ENCODE measurements around the gene FNDC3B.
A peak's percentile ranks its signal among the peaks of the same experiment; 100 is the strongest.

Gene FNDC3B

GRCh38 chr3:172103724-172104123 lies 64.3 kb downstream of the FNDC3B start:
- in situ Hi-C loops (cut with MboI; ENCODE audit: low pct_unique_long_range_greater_than_20kb, low sequenced_read_pairs), result no loop called here
- no peak for DNase-seq

GRCh38 chr3:172104471-172105072 lies 65.2 kb downstream of the FNDC3B start:
- in situ Hi-C loops (cut with MboI; ENCODE audit: low pct_unique_long_range_greater_than_20kb, low sequenced_read_pairs), result no loop called here
- no peak for DNase-seq

- no peak for DNase-seq
- in situ Hi-C loops (cut with MboI; ENCODE audit: low pct_unique_long_range_greater_than_20kb, low sequenced_read_pairs), result no loop called here
Observed at GRCh38 chr3:172106037-172106954, 66.9 kb downstream of the FNDC3B start.

GRCh38 chr3:172106989-172107388 lies 67.6 kb downstream of the FNDC3B start:
- DNase-seq, result peak; percentile 96
- in situ Hi-C loops (cut with MboI; ENCODE audit: low pct_unique_long_range_greater_than_20kb, low sequenced_read_pairs), result no loop called here

GRCh38 chr3:172107403-172107802 lies 68.0 kb downstream of the FNDC3B start:
- DNase-seq, result no peak
- in situ Hi-C loops (cut with MboI; ENCODE audit: low pct_unique_long_range_greater_than_20kb, low sequenced_read_pairs), result no loop called here

GRCh38 chr3:172110127-172110779 lies 70.9 kb downstream of the FNDC3B start:
- no peak for DNase-seq
- in situ Hi-C loops (cut with MboI; ENCODE audit: low pct_unique_long_range_greater_than_20kb, low sequenced_read_pairs), result no loop called here

- DNase-seq, result no peak
- in situ Hi-C loops (cut with MboI; ENCODE audit: low pct_unique_long_range_greater_than_20kb, low sequenced_read_pairs), result no loop called here
Observed at GRCh38 chr3:172111163-172111562, 71.8 kb downstream of the FNDC3B start.

- in situ Hi-C loops (cut with MboI; ENCODE audit: low pct_unique_long_range_greater_than_20kb, low sequenced_read_pairs), result no loop called here
- DNase-seq, result no peak
Observed at GRCh38 chr3:172112078-172112733, 72.8 kb downstream of the FNDC3B start.

- in situ Hi-C loops (cut with MboI; ENCODE audit: low pct_unique_long_range_greater_than_20kb, low sequenced_read_pairs), result no loop called here
- DNase-seq, result no peak
Observed at GRCh38 chr3:172112734-172113120, 73.3 kb downstream of the FNDC3B start.

GRCh38 chr3:172113710-172114109 lies 74.3 kb downstream of the FNDC3B start:
- DNase-seq, result no peak
- in situ Hi-C loops (cut with MboI; ENCODE audit: low pct_unique_long_range_greater_than_20kb, low sequenced_read_pairs), result no loop called here

GRCh38 chr3:172115059-172115458 lies 75.7 kb downstream of the FNDC3B start:
- in situ Hi-C loops (cut with MboI; ENCODE audit: low pct_unique_long_range_greater_than_20kb, low sequenced_read_pairs), result no loop called here
- DNase-seq, result no peak

- in situ Hi-C loops (cut with MboI; ENCODE audit: low pct_unique_long_range_greater_than_20kb, low sequenced_read_pairs), result no loop called here
- no peak for DNase-seq
Observed at GRCh38 chr3:172115787-172116186, 76.4 kb downstream of the FNDC3B start.

GRCh38 chr3:172118019-172118418 lies 78.6 kb downstream of the FNDC3B start:
- DNase-seq, result no peak
- in situ Hi-C loops (cut with MboI; ENCODE audit: low pct_unique_long_range_greater_than_20kb, low sequenced_read_pairs), result no loop called here

- no peak for DNase-seq
Observed at GRCh38 chr3:172119266-172119969, 80.0 kb downstream of the FNDC3B start.

GRCh38 chr3:172120912-172121311 lies 81.5 kb downstream of the FNDC3B start:
- DNase-seq, result no peak

More at GRCh38 chr3:172119266-172119969, 80.0 kb downstream of the FNDC3B start:
- in situ Hi-C loops (cut with MboI; ENCODE audit: low pct_unique_long_range_greater_than_20kb, low sequenced_read_pairs), result no loop called here

GRCh38 chr3:172121981-172122380 lies 82.6 kb downstream of the FNDC3B start:
- no peak for DNase-seq
- in situ Hi-C loops (cut with MboI; ENCODE audit: low pct_unique_long_range_greater_than_20kb, low sequenced_read_pairs), result no loop called here

More at GRCh38 chr3:172120912-172121311, 81.5 kb downstream of the FNDC3B start:
- in situ Hi-C loops (cut with MboI; ENCODE audit: low pct_unique_long_range_greater_than_20kb, low sequenced_read_pairs), result no loop called here

- in situ Hi-C loops (cut with MboI; ENCODE audit: low pct_unique_long_range_greater_than_20kb, low sequenced_read_pairs), result no loop called here
- DNase-seq, result no peak
Observed at GRCh38 chr3:172124271-172124670, 84.9 kb downstream of the FNDC3B start.

GRCh38 chr3:172125053-172125452 lies 85.7 kb downstream of the FNDC3B start:
- in situ Hi-C loops (cut with MboI; ENCODE audit: low pct_unique_long_range_greater_than_20kb, low sequenced_read_pairs), result no loop called here
- no peak for DNase-seq

GRCh38 chr3:172125963-172126457 lies 86.6 kb downstream of the FNDC3B start:
- DNase-seq, result no peak
- in situ Hi-C loops (cut with MboI; ENCODE audit: low pct_unique_long_range_greater_than_20kb, low sequenced_read_pairs), result no loop called here

Measured in KBM-7 (cell line).